IPS-20b (cell line): ENCODE measurements around the gene HAUS2.
"Not testable (repeated sequence)": the region's sequence is repeated elsewhere in the genome, so short reads cannot be mapped to it uniquely, and the experiment has no call there.

Experiments used
- H3K27ac ChIP-seq: one replicate; pipeline ENCODE4 v1.5.1; 2013; ENCODE audit warnings: low read length
- H3K27me3 ChIP-seq: 2 replicates; pipeline ENCODE4 v1.6.1; 2013; ENCODE audit warnings: mild to moderate bottlenecking, low read length, inconsistent platforms; ENCODE audit not compliant: insufficient read depth
- H3K36me3 ChIP-seq: 2 replicates; pipeline ENCODE4 v1.6.1; 2013; ENCODE audit warnings: low read depth, mild to moderate bottlenecking, inconsistent platforms, low read length, moderate library complexity; ENCODE audit not compliant: insufficient read depth
- H3K4me1 ChIP-seq: 2 replicates; pipeline ENCODE4 v1.6.1; 2013; ENCODE audit warnings: mild to moderate bottlenecking, control low read depth, inconsistent platforms, low read length, moderate library complexity; ENCODE audit not compliant: insufficient read depth
- H3K4me3 ChIP-seq: 2 replicates; pipeline ENCODE4 v1.5.1; 2013; ENCODE audit warnings: mild to moderate bottlenecking, low read length, inconsistent platforms
- H3K9ac ChIP-seq: 2 replicates; pipeline ENCODE4 v1.6.1; 2013; ENCODE audit warnings: low read depth, mild to moderate bottlenecking, inconsistent platforms, low read length, moderate library complexity
- H3K9me3 ChIP-seq: 2 replicates; pipeline ENCODE4 v1.6.1; 2013; ENCODE audit warnings: mild to moderate bottlenecking, low read depth, low read length, inconsistent platforms; ENCODE audit not compliant: insufficient read depth

Gene HAUS2

GRCh38 chr15:42595626-42596240, 47.1 kb downstream of the HAUS2 start:
- no peaks in the 10 kb centered on the region for H3K9me3 ChIP-seq
- no peak overlapping the region for H3K27ac ChIP-seq
- H3K4me3 ChIP-seq, result no peak overlapping the region
- H3K36me3 ChIP-seq, result no peaks in the 10 kb centered on the region
- H3K27me3 ChIP-seq, result no peaks in the 10 kb centered on the region
- H3K9ac ChIP-seq, result no peak overlapping the region
- H3K4me1 ChIP-seq, result no peaks in the 10 kb centered on the region; the same call in 1 of the 2 replicates

GRCh38 chr15:42601316-42601715, 52.7 kb downstream of the HAUS2 start:
- not testable (repeated sequence) for H3K9ac ChIP-seq, H3K9me3 ChIP-seq, H3K27me3 ChIP-seq, H3K4me3 ChIP-seq, H3K4me1 ChIP-seq, H3K27ac ChIP-seq, H3K36me3 ChIP-seq

GRCh38 chr15:42602501-42602900, 53.9 kb downstream of the HAUS2 start:
- 0 out of 2 replicates have a peak, but pooled peaks cover 4% of the 10 kb centered on the region for H3K36me3 ChIP-seq
- no peak overlapping the region for H3K4me3 ChIP-seq
- no peak overlapping the region for H3K9ac ChIP-seq
- 0 out of 2 replicates have a peak, but pooled peaks cover 4% of the 10 kb centered on the region for H3K9me3 ChIP-seq
- no peaks in the 10 kb centered on the region for H3K27me3 ChIP-seq
- no peaks in the 10 kb centered on the region for H3K4me1 ChIP-seq
- H3K27ac ChIP-seq, result no peak overlapping the region

- Histone ChIP-seq H3K27ac (no peak overlapping the region), H3K4me3 (no peak overlapping the region), H3K27me3 (no peaks in the 10 kb centered on the region), H3K4me1 (no peaks in the 10 kb centered on the region), H3K9me3 (0 out of 2 replicates have a peak, but pooled peaks cover 4% of the 10 kb centered on the region), H3K36me3 (0 out of 2 replicates have a peak, but pooled peaks cover 4% of the 10 kb centered on the region), H3K9ac (no peak overlapping the region)
Observed at GRCh38 chr15:42603978-42604377, 55.3 kb downstream of the HAUS2 start.

- H3K27me3 ChIP-seq, result no peaks in the 10 kb centered on the region
- H3K4me3 ChIP-seq, result no peak overlapping the region
- no peak overlapping the region for H3K27ac ChIP-seq
- H3K4me1 ChIP-seq, result no peaks in the 10 kb centered on the region
- no peak overlapping the region for H3K9ac ChIP-seq
- H3K9me3 ChIP-seq, result 0 out of 2 replicates have a peak, but pooled peaks cover 4% of the 10 kb centered on the region
- 0 out of 2 replicates have a peak, but pooled peaks cover 4% of the 10 kb centered on the region for H3K36me3 ChIP-seq
Observed at GRCh38 chr15:42604894-42605744, 56.5 kb downstream of the HAUS2 start.

GRCh38 chr15:42605796-42606195, 57.2 kb downstream of the HAUS2 start:
- Histone ChIP-seq H3K9ac (no peak overlapping the region), H3K36me3 (0 out of 2 replicates have a peak, but pooled peaks cover 4% of the 10 kb centered on the region), H3K27me3 (no peaks in the 10 kb centered on the region), H3K9me3 (0 out of 2 replicates have a peak, but pooled peaks cover 4% of the 10 kb centered on the region), H3K4me3 (no peak overlapping the region), H3K27ac (no peak overlapping the region), H3K4me1 (no peaks in the 10 kb centered on the region)

- Histone ChIP-seq H3K27ac (no peak overlapping the region), H3K4me3 (no peak overlapping the region)
Observed at GRCh38 chr15:42608110-42608531, 59.5 kb downstream of the HAUS2 start.

GRCh38 chr15:42608752-42609488, 60.3 kb downstream of the HAUS2 start:
- no peak overlapping the region for H3K9ac ChIP-seq
- no peaks in the 10 kb centered on the region for H3K9me3 ChIP-seq
- H3K36me3 ChIP-seq, result 0 out of 2 replicates have a peak, but pooled peaks cover 4% of the 10 kb centered on the region
- no peaks in the 10 kb centered on the region for H3K27me3 ChIP-seq
- no peak overlapping the region for H3K4me3 ChIP-seq
- H3K27ac ChIP-seq, result no peak overlapping the region
- no peaks in the 10 kb centered on the region for H3K4me1 ChIP-seq

More at GRCh38 chr15:42608110-42608531, 59.5 kb downstream of the HAUS2 start:
- Histone ChIP-seq H3K27me3 (no peaks in the 10 kb centered on the region), H3K9ac (no peak overlapping the region), H3K4me1 (no peaks in the 10 kb centered on the region), H3K36me3 (0 out of 2 replicates have a peak, but pooled peaks cover 4% of the 10 kb centered on the region), H3K9me3 (no peaks in the 10 kb centered on the region)

GRCh38 chr15:42611532-42611931, 62.9 kb downstream of the HAUS2 start:
- no peaks in the 10 kb centered on the region for H3K36me3 ChIP-seq

GRCh38 chr15:42612367-42612912, 63.8 kb downstream of the HAUS2 start:
- Histone ChIP-seq H3K4me3 (no peak overlapping the region), H3K36me3 (no peaks in the 10 kb centered on the region), H3K9me3 (no peaks in the 10 kb centered on the region)

More at GRCh38 chr15:42611532-42611931, 62.9 kb downstream of the HAUS2 start:
- no peaks in the 10 kb centered on the region for H3K9me3 ChIP-seq
- no peaks in the 10 kb centered on the region for H3K27me3 ChIP-seq
- H3K4me3 ChIP-seq, result no peak overlapping the region
- H3K27ac ChIP-seq, result no peak overlapping the region
- H3K4me1 ChIP-seq, result no peaks in the 10 kb centered on the region
- no peak overlapping the region for H3K9ac ChIP-seq

GRCh38 chr15:42616107-42616506, 67.5 kb downstream of the HAUS2 start:
- H3K9me3 ChIP-seq, result no peaks in the 10 kb centered on the region
- H3K9ac ChIP-seq, result no peak overlapping the region
- H3K4me1 ChIP-seq, result peaks cover 11% of the 10 kb centered on the region; the same call in 1 of the 2 replicates
- H3K4me3 ChIP-seq, result no peak overlapping the region
- no peaks in the 10 kb centered on the region for H3K27me3 ChIP-seq
- no peak overlapping the region for H3K27ac ChIP-seq
- H3K36me3 ChIP-seq, result no peaks in the 10 kb centered on the region

More at GRCh38 chr15:42612367-42612912, 63.8 kb downstream of the HAUS2 start:
- Histone ChIP-seq H3K9ac (no peak overlapping the region), H3K4me1 (no peaks in the 10 kb centered on the region), H3K27ac (no peak overlapping the region), H3K27me3 (no peaks in the 10 kb centered on the region)
